Upper lobe of right lung (tissue), 1 donor: ENCODE data around the gene WBP1. TPM values are rescaled to one million over a fixed set of nuclear protein-coding genes. Genes with fewer than 3 reads are reported as not detected.

Source experiments
- ATAC-seq: fragments of 200-7000 bp; cut with Tn5 transposase; one replicate; pipeline ENCODE4 v1.9.1; 2020; ENCODE audit warnings: mild to moderate bottlenecking, moderate library complexity
- DNase-seq: peaks from one replicate; pipeline ENCODE4 v3.0.0-alpha.2; 2020
- H3K27ac ChIP-seq: fragments of 200-600 bp; one replicate; pipeline ENCODE4 v1.8.0; 2022
- H3K27me3 ChIP-seq: fragments of 200-600 bp; one replicate; pipeline ENCODE4 v1.8.0; 2022; ENCODE audit warnings: mild to moderate bottlenecking
- H3K36me3 ChIP-seq: fragments of 200-600 bp; one replicate; pipeline ENCODE4 v1.8.0; 2022
- H3K4me1 ChIP-seq: fragments of 200-600 bp; one replicate; pipeline ENCODE4 v1.8.0; 2022
- H3K4me3 ChIP-seq: fragments of 200-600 bp; one replicate; pipeline ENCODE4 v1.8.0; 2022; ENCODE audit warnings: mild to moderate bottlenecking
- H3K9me3 ChIP-seq: fragments of 200-600 bp; one replicate; pipeline ENCODE4 v1.8.0; 2022
- CTCF ChIP-seq: fragments of 200-600 bp; IDR thresholded peaks from one replicate; pipeline ENCODE4 v1.8.0; 2022; ENCODE audit warnings: antibody characterized with exemption
- intact Hi-C: fragments of 100-400 bp; cut with DNase I; formaldehyde crosslinking; loops from one replicate; pipeline ENCODE4 v1.11.0; 2022
- total RNA-seq: library from RNA; stranded (reverse); fragmentation: NEBNext Ultra II Directional; extraction: Animal tissue kit (Norgen Biotek cat#: 25700); gene quantifications from one replicate; pipeline ENCODE4 v1.2.1, GENCODE V29; 2021
- donor health status: DM: no; HTN: yes; CAD: no; lungs with severe emphysema.

WBP1 gene
- total RNA-seq, 1 donor from 2014 or later, result 57.5 TPM

GRCh38 chr2:74426181-74426758 is 32.0 kb upstream of the WBP1 start:
- peaks cover 25% of the 10 kb centered on the region for H3K36me3 ChIP-seq

GRCh38 chr2:74427551-74427950 is 30.7 kb upstream of the WBP1 start:
- Histone ChIP-seq H3K4me1 (no peaks in the 10 kb centered on the region), H3K36me3 (peaks cover 33% of the 10 kb centered on the region), H3K27ac (no peak overlapping the region), H3K27me3 (no peaks in the 10 kb centered on the region), H3K4me3 (no peak overlapping the region), H3K9me3 (no peaks in the 10 kb centered on the region)
- TF ChIP-seq CTCF, result no peak
- DNase-seq (peak; percentile 19), ATAC-seq (no peak)
- intact Hi-C loops, result no loop called here

More at GRCh38 chr2:74426181-74426758, 32.0 kb upstream of the WBP1 start:
- Histone ChIP-seq H3K27ac (no peak overlapping the region), H3K9me3 (no peaks in the 10 kb centered on the region), H3K4me1 (peaks cover 5% of the 10 kb centered on the region), H3K27me3 (no peaks in the 10 kb centered on the region), H3K4me3 (no peak overlapping the region)
- peak; percentile 39 for DNase-seq
- intact Hi-C loops, result no loop called here
- TF ChIP-seq CTCF, result no peak
- no peak for ATAC-seq

- Histone ChIP-seq H3K4me1 (no peaks in the 10 kb centered on the region), H3K27me3 (no peaks in the 10 kb centered on the region), H3K36me3 (peaks cover 33% of the 10 kb centered on the region), H3K27ac (no peak overlapping the region), H3K4me3 (no peak overlapping the region), H3K9me3 (no peaks in the 10 kb centered on the region)
- ATAC-seq (no peak), DNase-seq (peak; percentile 28)
- TF ChIP-seq CTCF, result no peak
- intact Hi-C loops, result no loop called here
Measured at GRCh38 chr2:74428675-74429074, 29.6 kb upstream of the WBP1 start.

GRCh38 chr2:74429487-74430451 is 28.5 kb upstream of the WBP1 start:
- intact Hi-C loops, result no loop called here
- no peak overlapping the region for H3K27ac ChIP-seq
- no peak overlapping the region for H3K4me3 ChIP-seq
- no peaks in the 10 kb centered on the region for H3K27me3 ChIP-seq
- TF ChIP-seq CTCF, result no peak
- ATAC-seq, result peak; percentile 6
- H3K36me3 ChIP-seq, result peaks cover 33% of the 10 kb centered on the region
- DNase-seq, result peak; percentile 58
- H3K4me1 ChIP-seq, result no peaks in the 10 kb centered on the region
- no peaks in the 10 kb centered on the region for H3K9me3 ChIP-seq

GRCh38 chr2:74430502-74430901 is 27.7 kb upstream of the WBP1 start:
- no peaks in the 10 kb centered on the region for H3K4me1 ChIP-seq
- no peak overlapping the region for H3K27ac ChIP-seq
- peaks cover 33% of the 10 kb centered on the region for H3K36me3 ChIP-seq
- intact Hi-C loops, result no loop called here
- no peaks in the 10 kb centered on the region for H3K9me3 ChIP-seq
- peak; percentile 39 for DNase-seq
- no peak for ATAC-seq
- no peaks in the 10 kb centered on the region for H3K27me3 ChIP-seq
- no peak for TF ChIP-seq CTCF
- H3K4me3 ChIP-seq, result no peak overlapping the region
